Stimulated activated CD8-positive, alpha-beta memory T cell treated with anti-CD3 and anti-CD28 coated beads, Interleukin-7, amount 100 ng/mL, for 48 hours (primary cell): Measurements from ENCODE around the gene EMC8.

ENCODE experiments used
- DNase-seq, 2 donors: peaks; one replicate each; pipeline ENCODE4 v3.0.0-alpha.2; 2020; ENCODE audit warnings: low read depth in 1 of 2; ENCODE audit errors: extremely low read depth in 1 of 2

Gene EMC8

GRCh38 chr16:85733155-85733838 is 66.0 kb downstream of the EMC8 start:
- no peak for DNase-seq

GRCh38 chr16:85731179-85731578 is 68.2 kb downstream of the EMC8 start:
- no peak for DNase-seq

GRCh38 chr16:85730186-85730465 is 69.2 kb downstream of the EMC8 start:
- no peak for DNase-seq

- no peak for DNase-seq
Measured at GRCh38 chr16:85729452-85730185, 69.7 kb downstream of the EMC8 start.

- no peak for DNase-seq
Measured at GRCh38 chr16:85728879-85729278, 70.5 kb downstream of the EMC8 start.
